Liver (tissue), 9 donors: ENCODE results near the gene SLC7A14. TPM values are rescaled to one million over a fixed set of nuclear protein-coding genes. Genes with fewer than 3 reads are reported as not detected.

Experiments
- DNase-seq: peaks from one replicate; pipeline ENCODE4 v3.0.0-alpha.2; 2017; ENCODE audit warnings: low spot score
- H3K27ac ChIP-seq, 2 donors: one replicate each; pipeline ENCODE4 v1.7.0; 2013; ENCODE audit warnings: inconsistent platforms in 2 of 2, low read length in 2 of 2, control low read depth in 1 of 2, low read depth in 1 of 2, mild to moderate bottlenecking in 1 of 2
- H3K27me3 ChIP-seq, 4 donors: one replicate each; pipeline versions ENCODE4 v1.6.1 to v1.7.0; 2013; ENCODE audit warnings: low read length in 3 of 4, inconsistent platforms in 1 of 4, mild to moderate bottlenecking in 1 of 4, moderate library complexity in 1 of 4; ENCODE audit not compliant: control insufficient read depth in 4 of 4, insufficient read depth in 4 of 4
- H3K36me3 ChIP-seq, 4 donors: one replicate each; pipeline versions ENCODE4 v1.6.1 to v1.7.0; 2013; ENCODE audit warnings: low read length in 3 of 4, mild to moderate bottlenecking in 3 of 4, low read depth in 1 of 4, moderate library complexity in 1 of 4; ENCODE audit not compliant: control insufficient read depth in 4 of 4, insufficient read depth in 3 of 4
- H3K4me1 ChIP-seq, 4 donors: one replicate each; pipeline versions ENCODE4 v1.6.1 to v1.7.0; 2013; ENCODE audit warnings: low read length in 3 of 4, mild to moderate bottlenecking in 3 of 4, moderate library complexity in 1 of 4; ENCODE audit not compliant: control insufficient read depth in 4 of 4, insufficient read depth in 4 of 4
- H3K4me3 ChIP-seq, 3 donors: one replicate each; pipeline versions ENCODE4 v1.6.1 to v1.7.0; 2013; ENCODE audit warnings: low read length in 3 of 3, control low read depth in 1 of 3, low read depth in 1 of 3, mild to moderate bottlenecking in 1 of 3
- H3K9ac ChIP-seq, 2 donors: one replicate each; pipeline ENCODE4 v1.7.0; 2013; ENCODE audit warnings: low read length in 2 of 2, mild to moderate bottlenecking in 2 of 2, moderate library complexity in 2 of 2, control low read depth in 1 of 2, low read depth in 1 of 2
- H3K9me3 ChIP-seq, 4 donors: one replicate each; pipeline versions ENCODE4 v1.6.1 to v1.7.0; 2013; ENCODE audit warnings: low read length in 3 of 4; ENCODE audit not compliant: control insufficient read depth in 4 of 4
- ATF3 ChIP-seq: IDR thresholded peaks from 2 replicates; pipeline ENCODE4 v1.6.1; 2016; ENCODE audit warnings: antibody characterized with exemption
- EGR1 ChIP-seq, 2 donors: IDR thresholded peaks; 2 replicates each; pipeline ENCODE4 v1.6.1; 2016 to 2018; ENCODE audit warnings: antibody characterized with exemption in 2 of 2, low read depth in 2 of 2
- FOXA1 ChIP-seq: IDR thresholded peaks from 2 replicates; pipeline ENCODE4 v1.6.1; 2016; ENCODE audit warnings: antibody characterized with exemption
- FOXA2 ChIP-seq: IDR thresholded peaks from 2 replicates; pipeline ENCODE4 v1.6.1; 2016; ENCODE audit warnings: antibody characterized with exemption
- GABPA ChIP-seq, 2 donors: IDR thresholded peaks in 1 of 2; conservative IDR thresholded peaks in 1 of 2; 2 replicates each; pipeline ENCODE4 v1.6.1; 2016; ENCODE audit warnings: antibody characterized with exemption in 2 of 2, mild to moderate bottlenecking in 1 of 2, moderate library complexity in 1 of 2
- HNF4A ChIP-seq, 2 donors: conservative IDR thresholded peaks; 2 replicates each; pipeline ENCODE4 v1.6.1; 2016; ENCODE audit warnings: antibody characterized with exemption in 2 of 2, mild to moderate bottlenecking in 2 of 2
- HNF4G ChIP-seq: IDR thresholded peaks from 2 replicates; pipeline ENCODE4 v1.6.1; 2016; ENCODE audit warnings: antibody characterized with exemption
- JUND ChIP-seq, 2 donors: IDR thresholded peaks; 2 replicates each; pipeline ENCODE4 v1.6.1; 2016; ENCODE audit warnings: antibody characterized with exemption in 2 of 2
- MAX ChIP-seq: IDR thresholded peaks from 2 replicates; pipeline ENCODE4 v1.6.1; 2016; ENCODE audit warnings: antibody characterized with exemption
- NR2F2 ChIP-seq: IDR thresholded peaks from 2 replicates; pipeline ENCODE4 v1.6.1; 2016; ENCODE audit warnings: antibody characterized with exemption
- RAD21 ChIP-seq, 2 donors: IDR thresholded peaks; 2 replicates each; pipeline ENCODE4 v1.6.1; 2016; ENCODE audit warnings: antibody characterized with exemption in 2 of 2, mild to moderate bottlenecking in 2 of 2
- REST ChIP-seq: IDR thresholded peaks from 2 replicates; pipeline ENCODE4 v1.6.1; 2016; ENCODE audit warnings: antibody characterized with exemption, mild to moderate bottlenecking
- RXRA ChIP-seq, 2 donors: IDR thresholded peaks; 2 replicates each; pipeline ENCODE4 v1.6.1; 2017 to 2018; ENCODE audit warnings: antibody characterized with exemption in 2 of 2, mild to moderate bottlenecking in 1 of 2
- SP1 ChIP-seq: IDR thresholded peaks from 2 replicates; pipeline ENCODE4 v1.6.1; 2018; ENCODE audit warnings: antibody characterized with exemption, mild to moderate bottlenecking
- TAF1 ChIP-seq: conservative IDR thresholded peaks from 2 replicates; pipeline ENCODE4 v1.6.1; 2016; ENCODE audit warnings: antibody characterized with exemption, mild to moderate bottlenecking
- YY1 ChIP-seq: IDR thresholded peaks from 2 replicates; pipeline ENCODE4 v1.6.1; 2016; ENCODE audit warnings: antibody characterized with exemption, mild to moderate bottlenecking
- ZBTB33 ChIP-seq: IDR thresholded peaks from 2 replicates; pipeline ENCODE4 v1.6.1; 2016; ENCODE audit warnings: antibody characterized with exemption
- whole genome bisulfite sequencing: extraction: QIAGEN DNeasy Blood & Tissue Kit; methylation state at CpG from one replicate; pipeline ENCODE4 v1.1.7; 2013; 5-methylcytosine and 5-hydroxymethylcytosine counted together
- polyA plus RNA-seq, 2 donors: library from polyadenylated mRNA; stranded (reverse) in 1 of 2; unstranded in 1 of 2; fragments of 200-250 nt in 1 of 2; fragments of >200 nt in 1 of 2; fragmentation: Nextera tagmentation in 1 of 2; extraction: Ambion mirVana in 1 of 2; gene quantifications; one replicate each; pipeline versions ENCODE4 v1.2.1 to v1.2.3, GENCODE V29; 2013 to 2015
- total RNA-seq, 2 donors: library from RNA; depleted of rRNA; stranded (reverse); fragments of >200 nt; gene quantifications; one replicate each; pipeline ENCODE4 v1.2.3, GENCODE V29; 2014
- TF ChIP-seq, protein P1 (sequence below): fragments of 150-350 bp; IDR thresholded peaks from 2 replicates; pipeline ENCODE4 v1.5.1; 2017; ENCODE audit warnings: improper control_type of control experiment, low read depth, low read length; ENCODE audit not compliant: missing input control
- donor health status: healthy.
- donor health status: healthy.
- donor health status: healthy.
- donor health status: healthy.
- donor health status: healthy.

The SLC7A14 gene
- total and polyA plus RNA-seq, 4 donors: under 0.01 to 0.01 (median under 0.01) TPM; not detected in 1

GRCh38 chr3:170421111-170421641 is 164.7 kb downstream of the SLC7A14 start:
- no peak overlapping the region for H3K4me3 ChIP-seq
- H3K9me3 ChIP-seq: no peaks in the 10 kb centered on the region
- H3K36me3 ChIP-seq: no peaks in the 10 kb centered on the region
- H3K27ac ChIP-seq: peak overlapping the region in 1 of 2 donors; percentile 37
- WGBS: 76% methylated on average over 12 of the region's 12 CpGs
- peaks cover 0 to 17% (median 10%) of the 10 kb centered on the region in 4 donors for H3K4me1 ChIP-seq
- DNase-seq: no peak
- no peak overlapping the region for H3K9ac ChIP-seq
- TF ChIP-seq, protein P1, sequence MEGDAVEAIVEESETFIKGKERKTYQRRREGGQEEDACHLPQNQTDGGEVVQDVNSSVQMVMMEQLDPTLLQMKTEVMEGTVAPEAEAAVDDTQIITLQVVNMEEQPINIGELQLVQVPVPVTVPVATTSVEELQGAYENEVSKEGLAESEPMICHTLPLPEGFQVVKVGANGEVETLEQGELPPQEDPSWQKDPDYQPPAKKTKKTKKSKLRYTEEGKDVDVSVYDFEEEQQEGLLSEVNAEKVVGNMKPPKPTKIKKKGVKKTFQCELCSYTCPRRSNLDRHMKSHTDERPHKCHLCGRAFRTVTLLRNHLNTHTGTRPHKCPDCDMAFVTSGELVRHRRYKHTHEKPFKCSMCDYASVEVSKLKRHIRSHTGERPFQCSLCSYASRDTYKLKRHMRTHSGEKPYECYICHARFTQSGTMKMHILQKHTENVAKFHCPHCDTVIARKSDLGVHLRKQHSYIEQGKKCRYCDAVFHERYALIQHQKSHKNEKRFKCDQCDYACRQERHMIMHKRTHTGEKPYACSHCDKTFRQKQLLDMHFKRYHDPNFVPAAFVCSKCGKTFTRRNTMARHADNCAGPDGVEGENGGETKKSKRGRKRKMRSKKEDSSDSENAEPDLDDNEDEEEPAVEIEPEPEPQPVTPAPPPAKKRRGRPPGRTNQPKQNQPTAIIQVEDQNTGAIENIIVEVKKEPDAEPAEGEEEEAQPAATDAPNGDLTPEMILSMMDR: no peak
- TF ChIP-seq SP1: no peak
- no peak for TF ChIP-seq YY1
- TF ChIP-seq JUND (IDR thresholded peaks at IDR 0.05): no peak
- no peak for TF ChIP-seq MAX
- no peak for TF ChIP-seq FOXA1
- no peak for TF ChIP-seq NR2F2
- no peak for TF ChIP-seq ZBTB33
- no peak for TF ChIP-seq FOXA2
- no peak for TF ChIP-seq HNF4A (conservative IDR thresholded peaks at IDR 0.05)
- no peak for TF ChIP-seq RXRA (IDR thresholded peaks at IDR 0.05)
- no peak for TF ChIP-seq ATF3
- no peak for TF ChIP-seq TAF1
- TF ChIP-seq EGR1 (IDR thresholded peaks at IDR 0.05; ENCODE audit: low read depth in 2 of 2): no peak
- no peak for TF ChIP-seq REST
- TF ChIP-seq HNF4G: no peak
- no peak for TF ChIP-seq GABPA (IDR thresholded peaks at IDR 0.05 in 1 of 2, conservative IDR thresholded peaks at IDR 0.05 in 1 of 2)
- no peak for TF ChIP-seq RAD21 (IDR thresholded peaks at IDR 0.05)
- H3K27me3 ChIP-seq: peaks cover 0 to 4% (median 0%) of the 10 kb centered on the region in 4 donors
